GM18511 (cell line): ENCODE measurements around the gene PLA2G12A.
"Not testable (repeated sequence)": the region's sequence is repeated elsewhere in the genome, so short reads cannot be mapped to it uniquely, and the experiment has no call there.

ENCODE experiments used
- ATAC-seq: cut with Tn5 transposase; IDR thresholded peaks from one replicate; pipeline ENCODE4 v1.9.1; 2021; ENCODE audit warnings: mild to moderate bottlenecking, moderate library complexity; ENCODE audit not compliant: unreplicated experiment

The PLA2G12A gene

GRCh38 chr4:109682875-109683274 lies 47.0 kb downstream of the PLA2G12A start:
- no peak for ATAC-seq

- not testable (repeated sequence) for ATAC-seq
These were observed 50.9 kb downstream of the PLA2G12A start for GRCh38 chr4:109678925-109679324.

DNA sequence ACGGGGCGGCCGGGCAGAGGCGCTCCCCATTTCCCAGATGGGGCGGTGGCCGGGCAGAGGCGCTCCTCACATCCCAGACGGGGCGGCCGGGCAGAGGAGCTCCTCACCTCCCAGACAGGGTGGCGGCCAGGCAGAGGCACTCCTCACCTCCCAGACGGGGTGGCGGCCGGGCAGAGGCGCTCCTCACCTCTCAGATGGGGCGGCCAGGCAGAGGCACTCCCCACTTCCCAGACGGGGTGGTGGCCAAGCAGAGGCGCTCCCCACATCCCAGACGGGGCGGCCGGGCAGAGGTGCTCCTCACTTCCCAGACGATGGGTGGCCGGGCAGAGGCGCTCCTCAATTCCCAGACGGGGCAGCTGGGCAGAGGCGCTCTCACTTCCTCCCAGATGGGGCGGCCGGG lies 51.4 kb downstream of the PLA2G12A start:
- not testable (repeated sequence) for ATAC-seq

GRCh38 chr4:109676886-109677285 lies 53.0 kb downstream of the PLA2G12A start:
- no peak for ATAC-seq

DNA sequence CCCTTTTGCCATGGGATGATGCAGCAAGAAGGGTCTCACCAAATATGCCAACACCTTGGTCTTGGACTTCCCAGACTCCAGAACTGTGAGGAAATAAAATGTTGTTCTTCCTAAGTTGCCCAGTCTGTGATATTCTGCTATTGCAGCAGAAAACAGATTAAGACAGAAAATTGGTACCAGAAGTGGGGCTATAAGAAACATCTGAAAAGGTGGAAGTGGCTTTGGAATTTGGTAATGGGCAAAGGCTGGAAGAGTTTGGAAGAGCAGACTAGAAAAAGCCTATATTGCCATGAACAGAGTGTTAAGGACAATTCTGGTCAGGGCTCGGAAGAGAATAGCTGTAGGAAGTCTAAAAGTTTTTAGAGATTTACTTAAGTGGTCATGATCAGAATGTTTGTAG lies 54.0 kb downstream of the PLA2G12A start:
- no peak for ATAC-seq

GRCh38 chr4:109675181-109675580 lies 54.7 kb downstream of the PLA2G12A start:
- no peak for ATAC-seq

GRCh38 chr4:109673303-109673702 lies 56.6 kb downstream of the PLA2G12A start:
- ATAC-seq = no peak

- ATAC-seq = no peak
These were observed 57.5 kb downstream of the PLA2G12A start for GRCh38 chr4:109672169-109672930.

GRCh38 chr4:109671350-109671749 lies 58.5 kb downstream of the PLA2G12A start:
- ATAC-seq = no peak

- ATAC-seq = no peak
These were observed 63.9 kb downstream of the PLA2G12A start for GRCh38 chr4:109665783-109666485.

DNA sequence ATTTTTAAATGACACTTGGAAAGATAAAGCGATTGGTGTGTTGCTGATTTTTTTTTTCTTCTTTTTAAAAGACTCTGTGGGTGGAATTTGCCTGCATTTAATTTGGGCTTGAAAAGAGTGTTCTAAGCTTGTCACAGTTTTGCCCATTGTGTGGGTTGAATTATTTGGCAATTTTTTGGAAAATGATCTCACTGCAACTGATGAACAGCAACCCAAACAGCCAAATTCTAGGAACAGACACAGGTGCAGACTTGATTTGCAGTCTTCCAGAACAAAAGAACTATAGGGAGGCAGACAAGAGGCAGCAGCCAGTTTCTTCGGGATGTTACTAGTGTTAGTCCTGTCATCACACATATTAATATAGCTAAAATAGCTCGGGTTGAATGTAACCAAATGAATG lies 67.1 kb downstream of the PLA2G12A start:
- no peak for ATAC-seq

DNA sequence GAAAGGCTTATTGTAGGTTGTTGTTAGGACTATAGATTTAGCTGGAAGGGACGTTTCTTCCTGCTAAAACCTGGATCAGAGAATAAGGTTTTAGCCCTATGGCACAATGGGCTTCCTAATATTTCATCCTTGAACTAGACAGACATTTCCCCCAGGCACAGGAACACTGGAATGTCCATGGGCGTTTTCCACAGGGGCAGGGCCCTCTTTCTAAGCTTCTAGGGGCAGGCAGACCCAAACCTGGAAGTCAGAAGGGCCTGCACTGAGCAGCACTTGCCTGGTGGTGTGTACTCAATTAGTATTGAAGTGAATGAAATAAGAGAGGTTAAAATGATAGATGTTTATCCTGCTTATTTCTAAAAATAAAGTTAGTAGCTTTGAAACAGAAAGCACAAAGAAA lies 67.8 kb downstream of the PLA2G12A start:
- no peak for ATAC-seq
